ENCODE measurements around the gene AUTS2.

DNA sequence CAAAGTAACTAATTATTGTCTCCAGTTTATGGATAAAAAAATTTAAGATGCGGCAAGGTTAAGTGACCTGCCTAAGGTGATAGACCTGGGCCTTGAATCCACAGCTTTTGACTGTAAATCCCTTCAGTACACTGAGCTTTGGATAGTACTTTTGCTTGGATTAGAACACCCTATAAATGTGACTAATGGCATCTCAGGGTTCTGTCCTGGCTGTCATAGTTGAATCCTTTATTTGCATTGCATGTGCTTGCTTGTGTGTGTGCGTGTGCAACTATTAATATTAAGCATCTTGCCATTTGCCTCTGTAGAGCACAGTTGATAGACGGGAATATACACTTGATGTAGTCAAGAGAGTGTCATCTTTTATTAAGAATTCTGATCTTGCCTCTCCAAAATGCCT lies 228.0 kb downstream of the AUTS2 start:
- TF ChIP-seq, protein P1, sequence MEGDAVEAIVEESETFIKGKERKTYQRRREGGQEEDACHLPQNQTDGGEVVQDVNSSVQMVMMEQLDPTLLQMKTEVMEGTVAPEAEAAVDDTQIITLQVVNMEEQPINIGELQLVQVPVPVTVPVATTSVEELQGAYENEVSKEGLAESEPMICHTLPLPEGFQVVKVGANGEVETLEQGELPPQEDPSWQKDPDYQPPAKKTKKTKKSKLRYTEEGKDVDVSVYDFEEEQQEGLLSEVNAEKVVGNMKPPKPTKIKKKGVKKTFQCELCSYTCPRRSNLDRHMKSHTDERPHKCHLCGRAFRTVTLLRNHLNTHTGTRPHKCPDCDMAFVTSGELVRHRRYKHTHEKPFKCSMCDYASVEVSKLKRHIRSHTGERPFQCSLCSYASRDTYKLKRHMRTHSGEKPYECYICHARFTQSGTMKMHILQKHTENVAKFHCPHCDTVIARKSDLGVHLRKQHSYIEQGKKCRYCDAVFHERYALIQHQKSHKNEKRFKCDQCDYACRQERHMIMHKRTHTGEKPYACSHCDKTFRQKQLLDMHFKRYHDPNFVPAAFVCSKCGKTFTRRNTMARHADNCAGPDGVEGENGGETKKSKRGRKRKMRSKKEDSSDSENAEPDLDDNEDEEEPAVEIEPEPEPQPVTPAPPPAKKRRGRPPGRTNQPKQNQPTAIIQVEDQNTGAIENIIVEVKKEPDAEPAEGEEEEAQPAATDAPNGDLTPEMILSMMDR (optimal IDR thresholded peaks at IDR 0.05 in 1 of 3, IDR thresholded peaks at IDR 0.05 in 1 of 3, conservative IDR thresholded peaks at IDR 0.05 in 1 of 3; ENCODE audit: extremely low read depth in 1 of 3, insufficient read depth in 2 of 3, low read length in 3 of 3) = no peak
- no peak for TF ChIP-seq EZH2 (IDR thresholded peaks at IDR 0.05; ENCODE audit: low read length)
